CD4-positive, alpha-beta T cell (primary cell): ENCODE measurements around the gene VRK1. TPM values are rescaled to one million over a fixed set of nuclear protein-coding genes. Genes with fewer than 3 reads are reported as not detected.
A peak's percentile ranks its signal among the peaks of the same experiment; 100 is the strongest.

Source experiments
- ATAC-seq: fragments of 200-7000 bp; cut with Tn5 transposase; one replicate; pipeline ENCODE4 v1.10.0; 2022; ENCODE audit warnings: mild to moderate bottlenecking; ENCODE audit not compliant: poor library complexity
- CTCF ChIA-PET: fragments of 350-600 bp; sonication (Branson Sonifier 250); formaldehyde crosslinking; loops from one replicate; lab custom pipeline; 2021; ENCODE audit warnings: antibody characterized with exemption, inconsistent platforms; lab: Charles Lee
- POLR2A ChIA-PET: fragments of 350-600 bp; sonication (Branson Sonifier 250); formaldehyde crosslinking; loops from one replicate; lab custom pipeline; 2021; ENCODE audit warnings: antibody characterized with exemption, inconsistent platforms; lab: Charles Lee
- DNase-seq, 14 experiments: peaks; one replicate each; pipeline ENCODE4 v3.0.0-alpha.2; 2013 to 2020; ENCODE audit warnings: mixed read lengths in 2 of 14
- H3K27ac ChIP-seq, 2 donors: one replicate each; pipeline versions ENCODE4 v1.5.1 to v1.7.0; 2013; ENCODE audit warnings: low read length in 2 of 2, low read depth in 1 of 2, mild to moderate bottlenecking in 1 of 2
- H3K27me3 ChIP-seq, 2 experiments: 1 replicate in 1 of 2; 2 replicates in 1 of 2; pipeline versions ENCODE4 v1.6.1 to v1.7.0; 2013; ENCODE audit warnings: low read length in 2 of 2, control low read depth in 1 of 2, mild to moderate bottlenecking in 1 of 2, moderate library complexity in 1 of 2; ENCODE audit not compliant: insufficient read depth in 2 of 2, control insufficient read depth in 1 of 2
- H3K36me3 ChIP-seq: one replicate; pipeline ENCODE4 v1.6.1; 2013; ENCODE audit warnings: low read length, control low read depth; ENCODE audit not compliant: insufficient read depth
- H3K4me1 ChIP-seq: one replicate; pipeline ENCODE4 v1.6.1; 2013; ENCODE audit warnings: low read length, control low read depth; ENCODE audit not compliant: insufficient read depth
- H3K4me3 ChIP-seq: one replicate; pipeline ENCODE4 v1.5.1; 2013; ENCODE audit warnings: mild to moderate bottlenecking, low read length, moderate library complexity
- H3K9me3 ChIP-seq, 2 experiments: 1 replicate in 1 of 2; 2 replicates in 1 of 2; pipeline versions ENCODE4 v1.6.1 to v1.7.0; 2013; ENCODE audit warnings: low read length in 2 of 2, mild to moderate bottlenecking in 2 of 2, control low read depth in 1 of 2, moderate library complexity in 1 of 2; ENCODE audit not compliant: control insufficient read depth in 1 of 2, insufficient read depth in 1 of 2
- H3K27ac Mint-ChIP-seq: one replicate; pipeline ENCODE4 v1.8.0; 2020; ENCODE audit warnings: mixed read lengths
- H3K27me3 Mint-ChIP-seq: one replicate; pipeline ENCODE4 v1.8.0; 2021; ENCODE audit warnings: mixed read lengths
- H3K36me3 Mint-ChIP-seq: one replicate; pipeline ENCODE4 v1.8.0; 2021; ENCODE audit warnings: low read depth, mixed read lengths
- H3K4me1 Mint-ChIP-seq: one replicate; pipeline ENCODE4 v1.8.0; 2021; ENCODE audit warnings: low read depth, mixed read lengths
- H3K4me3 Mint-ChIP-seq: one replicate; pipeline ENCODE4 v1.8.0; 2020; ENCODE audit warnings: mild to moderate bottlenecking, mixed read lengths
- H3K9me3 Mint-ChIP-seq: one replicate; pipeline ENCODE4 v1.8.0; 2020; ENCODE audit warnings: mixed read lengths
- CTCF ChIP-seq: fragments of 200-600 bp; IDR thresholded peaks from one replicate; pipeline ENCODE4 v1.8.0; 2022; ENCODE audit warnings: antibody characterized with exemption, mild to moderate bottlenecking
- intact Hi-C, 2 experiments: fragments of 100-400 bp; cut with DNase I in 1 of 2; cut with micrococcal nuclease in 1 of 2; formaldehyde crosslinking; loops; one replicate each; pipeline versions ENCODE4 v1.15.1 to v1.9.0; 2023 to 2025; cut with DNase I, micrococcal nuclease
- total RNA-seq, 174 experiments: library from RNA in 2 of 174; stranded (reverse) in 2 of 174; gene quantifications; one replicate each; pipeline ENCODE4 v1.2.3 and lab custom pipeline; 2021 to 2026

The VRK1 gene
- total RNA-seq, 2 experiments from 2014 or later = 36.7 to 41.0 TPM

- no peaks in the 10 kb centered on the region for H3K36me3 Mint-ChIP-seq
- H3K4me3 Mint-ChIP-seq = no peak overlapping the region
- H3K9me3 ChIP-seq = no peaks in the 10 kb centered on the region
- no peak overlapping the region for H3K27ac ChIP-seq
- H3K36me3 ChIP-seq = no peaks in the 10 kb centered on the region
- DNase-seq (peak in 1 of 14 experiments; percentile 25), ATAC-seq (no peak)
- H3K4me1 Mint-ChIP-seq = peaks cover 42% of the 10 kb centered on the region
- peaks cover 4% of the 10 kb centered on the region for H3K4me1 ChIP-seq
- H3K27me3 Mint-ChIP-seq = no peaks in the 10 kb centered on the region
- ChIA-PET CTCF (no interaction called here), POLR2A (interaction anchor here (1.2 kb wide), 1 partner anchor 194 kb away, joined by 3 read pairs; no protein-coding TSS in a partner anchor)
- intact Hi-C loops = no loop called here
- H3K27me3 ChIP-seq = no peaks in the 10 kb centered on the region
- H3K4me3 ChIP-seq = no peak overlapping the region
- no peaks in the 10 kb centered on the region for H3K9me3 Mint-ChIP-seq
- H3K27ac Mint-ChIP-seq = no peak overlapping the region
- no peak for TF ChIP-seq CTCF
Observed at GRCh38 chr14:96817750-96818666, 20.8 kb downstream of the VRK1 start.

GRCh38 chr14:96821501-96821900 lies 24.3 kb downstream of the VRK1 start:
- no peak overlapping the region for H3K27ac Mint-ChIP-seq
- CTCF ChIA-PET = interaction anchor here (0.7 to 1.4 kb wide), 2 partner anchors 15 to 56 kb away, joined by 3 to 4 read pairs; no protein-coding TSS in a partner anchor
- Histone ChIP-seq H3K4me3 (no peak overlapping the region), H3K9me3 (no peaks in the 10 kb centered on the region), H3K27ac (no peak overlapping the region), H3K27me3 (no peaks in the 10 kb centered on the region), H3K36me3 (no peaks in the 10 kb centered on the region), H3K4me1 (no peaks in the 10 kb centered on the region)
- H3K27me3 Mint-ChIP-seq = no peaks in the 10 kb centered on the region
- ATAC-seq (no peak), DNase-seq (no peak)
- H3K9me3 Mint-ChIP-seq = peaks cover 3% of the 10 kb centered on the region
- no peak for TF ChIP-seq CTCF
- peaks cover 10% of the 10 kb centered on the region for H3K36me3 Mint-ChIP-seq
- intact Hi-C loops = no loop called here
- no peak overlapping the region for H3K4me3 Mint-ChIP-seq
- POLR2A ChIA-PET = interaction anchor here (0.6 kb wide), 1 partner anchor 13 kb away, joined by 3 read pairs; no protein-coding TSS in a partner anchor
- H3K4me1 Mint-ChIP-seq = peaks cover 38% of the 10 kb centered on the region

- ChIA-PET CTCF (no interaction called here), POLR2A (no interaction called here)
- Mint-ChIP-seq H3K27ac (no peak overlapping the region), H3K4me1 (peaks cover 31% of the 10 kb centered on the region), H3K9me3 (peaks cover 5% of the 10 kb centered on the region), H3K36me3 (peaks cover 24% of the 10 kb centered on the region), H3K27me3 (no peaks in the 10 kb centered on the region), H3K4me3 (no peak overlapping the region)
- ATAC-seq (no peak), DNase-seq (no peak)
- no peaks in the 10 kb centered on the region for H3K9me3 ChIP-seq
- no peak overlapping the region for H3K4me3 ChIP-seq
- H3K27ac ChIP-seq = no peak overlapping the region
- no peaks in the 10 kb centered on the region for H3K36me3 ChIP-seq
- H3K27me3 ChIP-seq = no peaks in the 10 kb centered on the region
- H3K4me1 ChIP-seq = no peaks in the 10 kb centered on the region
- intact Hi-C loops = no loop called here
- TF ChIP-seq CTCF = no peak
Observed at GRCh38 chr14:96823652-96824051, 26.5 kb downstream of the VRK1 start.
